Suprapubic skin (tissue), 3 donors: Measurements from ENCODE around the gene PFKFB2.

Experiments used
- CTCF ChIP-seq, 2 donors: fragments of 200-600 bp in 1 of 2; fragments of 450-650 bp in 1 of 2; sonication (generic) in 1 of 2; IDR thresholded peaks; one replicate each; pipeline ENCODE4 v1.5.1; 2016 to 2019; ENCODE audit warnings: antibody characterized with exemption in 2 of 2, mild to moderate bottlenecking in 1 of 2, moderate library complexity in 1 of 2
- EP300 ChIP-seq: sonication (generic); formaldehyde crosslinking; IDR thresholded peaks from one replicate; pipeline ENCODE4 v1.6.1; 2017; ENCODE audit warnings: antibody characterized with exemption

- peak; percentile 79 to 87 for TF ChIP-seq CTCF (IDR thresholded peaks at IDR 0.05)
- TF ChIP-seq EP300, result no peak
Observed at GRCh38 chr1:207077470-207078377, 24.6 kb downstream of the PFKFB2 start.
